HepG2 (cell line): ENCODE measurements around the gene C22orf31. TPM values are rescaled to one million over a fixed set of nuclear protein-coding genes. Genes with fewer than 3 reads are reported as not detected.

ENCODE experiments used
- ATAC-seq: fragments of 200-7000 bp; cut with Tn5 transposase; 3 replicates; pipeline ENCODE4 v1.9.1; 2020; ENCODE audit warnings: mild to moderate bottlenecking, moderate library complexity
- BruUV-seq: library from RNA; stranded (reverse); fragments of 400-500 nt; replicated peaks from 2 replicates; lab custom pipeline; 2021; lab: Mats Ljungman, UMichigan
- CTCF ChIA-PET: fragments of 300-600 bp; formaldehyde crosslinking; extraction: SDS; loops from one replicate; lab custom pipeline; 2021; ENCODE audit warnings: low total read pairs, inconsistent platforms, low intra/inter-chr PET ratio; lab: Yijun Ruan, JAX
- POLR2A ChIA-PET: fragments of 350-600 bp; sonication (Branson Sonifier 250); formaldehyde crosslinking; loops from one replicate; lab custom pipeline; 2020; ENCODE audit warnings: antibody characterized with exemption, inconsistent platforms; lab: Yijun Ruan, JAX
- DNase-seq: peaks from one replicate; pipeline ENCODE4 v3.0.0-alpha.2; 2015; ENCODE audit warnings: low spot score
- FAIRE-seq: peaks from 3 replicates; lab custom pipeline; 2011; peaks lifted over from hg19 to GRCh38; lab: Jason Lieb, UNC
- H2AFZ ChIP-seq: one replicate; pipeline ENCODE4 v1.6.1; 2011; ENCODE audit warnings: low read length, inconsistent platforms
- H3K27ac ChIP-seq: fragments of 300-600 bp; 3 replicates; pipeline ENCODE4 v1.8.0; 2011; ENCODE audit warnings: mixed run types, mild to moderate bottlenecking, mixed read lengths, low read length, inconsistent platforms; ENCODE audit not compliant: insufficient read depth; ENCODE audit errors: extremely low read length
- H3K27me3 ChIP-seq, 2 experiments: fragments of 200-600 bp in 1 of 2; 2 replicates in 1 of 2; 3 replicates in 1 of 2; pipeline versions ENCODE4 v1.6.0 to v1.8.0; 2011; ENCODE audit warnings: low read length in 2 of 2, mild to moderate bottlenecking in 2 of 2, moderate library complexity in 2 of 2, inconsistent platforms in 1 of 2; ENCODE audit not compliant: insufficient read depth in 2 of 2, control insufficient read depth in 1 of 2
- H3K36me3 ChIP-seq, 2 experiments: fragments of 200-600 bp in 1 of 2; replicated peaks in 1 of 2; 2 replicates in 1 of 2; 3 replicates in 1 of 2; pipeline versions ENCODE4 v1.5.1 to v1.8.0; 2011; ENCODE audit warnings: low read length in 2 of 2, inconsistent platforms in 1 of 2; ENCODE audit not compliant: insufficient read depth in 2 of 2, control insufficient read depth in 1 of 2
- H3K4me1 ChIP-seq: 2 replicates; pipeline ENCODE4 v1.5.1; 2012; ENCODE audit warnings: low read length, inconsistent platforms; ENCODE audit not compliant: insufficient read depth
- H3K4me2 ChIP-seq: 2 replicates; pipeline ENCODE4 v1.6.0; 2011; ENCODE audit warnings: low read depth, low read length, inconsistent platforms
- H3K4me3 ChIP-seq, 3 experiments: fragments of 200-600 bp in 1 of 3; sonication (generic), shearing (Covaris generic) in 1 of 3; replicated peaks in 1 of 3; 2 replicates each; pipeline ENCODE4 v1.5.1; 2011 to 2016; ENCODE audit warnings: low read length in 3 of 3, inconsistent platforms in 2 of 3, low read depth in 2 of 3, mild to moderate bottlenecking in 2 of 3, control low read depth in 1 of 3, mixed read lengths in 1 of 3; ENCODE audit not compliant: insufficient read depth in 1 of 3
- H3K79me2 ChIP-seq: one replicate; pipeline ENCODE4 v1.6.1; 2011; ENCODE audit warnings: low read length, inconsistent platforms; ENCODE audit not compliant: insufficient read depth
- H3K9ac ChIP-seq: 2 replicates; pipeline ENCODE4 v1.6.0; 2011; ENCODE audit warnings: mild to moderate bottlenecking, low read depth, low read length, inconsistent platforms; ENCODE audit not compliant: insufficient read depth
- H3K9me3 ChIP-seq: 2 replicates; pipeline ENCODE4 v1.5.1; 2012; ENCODE audit warnings: mild to moderate bottlenecking, low read length
- H4K20me1 ChIP-seq: 2 replicates; pipeline ENCODE4 v1.6.0; 2011; ENCODE audit warnings: inconsistent platforms, mild to moderate bottlenecking, low read length, moderate library complexity; ENCODE audit not compliant: insufficient read depth
- AGO2 ChIP-seq: fragments of 200-400 bp; formaldehyde crosslinking; optimal IDR thresholded peaks from 2 replicates; pipeline ENCODE3; 2017; ENCODE audit warnings: mild to moderate bottlenecking, low read depth, low read length, moderate library complexity
- BCLAF1 ChIP-seq: fragments of 450-650 bp; IDR thresholded peaks from 2 replicates; pipeline ENCODE4 v1.6.1; 2017; ENCODE audit warnings: mild to moderate bottlenecking
- RBM22 ChIP-seq: fragments of 200-400 bp; formaldehyde crosslinking; optimal IDR thresholded peaks from 2 replicates; pipeline ENCODE3; 2017; ENCODE audit warnings: mild to moderate bottlenecking, low read length, moderate library complexity
- SCMH1 ChIP-seq: sonication (generic); formaldehyde crosslinking; IDR thresholded peaks from 2 replicates; pipeline ENCODE4 v1.9.0; 2021; ENCODE audit warnings: missing genetic modification reagents, mild to moderate bottlenecking, borderline replicate concordance
- SIN3A ChIP-seq: IDR thresholded peaks from 2 replicates; pipeline ENCODE4 v1.6.1; 2011; ENCODE audit warnings: low read depth, mild to moderate bottlenecking, control low read depth, low read length, borderline replicate concordance
- TAF1 ChIP-seq: sonication (generic); formaldehyde crosslinking; IDR thresholded peaks from 2 replicates; pipeline ENCODE4 v1.4.0; 2020; ENCODE audit warnings: missing genetic modification reagents
- ZNF160 ChIP-seq: sonication (generic); formaldehyde crosslinking; IDR thresholded peaks from 2 replicates; pipeline ENCODE4 v1.8.0; 2022; ENCODE audit warnings: mild to moderate bottlenecking, inconsistent platforms, missing genetic modification reagents
- ZNF205 ChIP-seq: IDR thresholded peaks from 2 replicates; pipeline ENCODE4 v1.6.1; 2018; ENCODE audit warnings: missing biosample characterization, missing genetic modification reagents
- ZNF232 ChIP-seq: sonication (generic); formaldehyde crosslinking; IDR thresholded peaks from 2 replicates; pipeline ENCODE4 v1.4.0; 2020; ENCODE audit warnings: missing genetic modification reagents, borderline replicate concordance
- ZNF773 ChIP-seq: sonication (generic); formaldehyde crosslinking; IDR thresholded peaks from 2 replicates; pipeline ENCODE4 v1.4.0; 2020; ENCODE audit warnings: missing genetic modification reagents, borderline replicate concordance
- WGBS: methylation state at CpG from one replicate; pipeline ENCODE4 v1.1.6; 2017; ENCODE audit warnings: low lambda C conversion rate; 5-methylcytosine and 5-hydroxymethylcytosine counted together
- in situ Hi-C: cut with HindIII; loops from 2 replicates; pipeline ENCODE4 v1.10.0; 2017; ENCODE audit warnings: low pct_unique_long_range_greater_than_20kb; ENCODE audit not compliant: extremely low pct_ligation_motif_present
- intact Hi-C: fragments of 100-400 bp; cut with micrococcal nuclease; formaldehyde crosslinking; loops from one replicate; pipeline ENCODE4 v1.10.0; 2022; ENCODE audit not compliant: unreplicated experiment
- polyA plus RNA-seq, 8 experiments: library from polyadenylated mRNA; depleted of rRNA in 3 of 8; stranded (reverse) in 7 of 8; unstranded in 1 of 8; fragments of >200 nt; fragmentation: Illumina TruSeq in 4 of 8; extraction: Trizol in 4 of 8; gene quantifications; 2 replicates each; pipeline versions ENCODE4 v1.2.1 to v1.2.3, GENCODE V29; 2011 to 2016; ENCODE audit warnings: low read depth in 4 of 8, missing spikeins in 1 of 8, mixed read lengths in 1 of 8; ENCODE audit not compliant: insufficient read depth in 1 of 8
- total RNA-seq, 5 experiments: library from RNA; depleted of rRNA; stranded (reverse); fragments of >200 nt; fragmentation: Illumina TruSeq; extraction: Trizol; gene quantifications; 2 replicates each; pipeline ENCODE4 v1.2.3, GENCODE V29; 2016; ENCODE audit warnings: low read depth in 1 of 5
- TF ChIP-seq, protein P1 (sequence below): IDR thresholded peaks from 2 replicates; pipeline ENCODE4 v1.6.1; 2016; ENCODE audit warnings: low read depth
- TF ChIP-seq, protein P2 (sequence below): fragments of 450-650 bp; IDR thresholded peaks from 2 replicates; pipeline ENCODE4 v1.6.1; 2016
- TF ChIP-seq, protein P3 (sequence below): sonication (generic); formaldehyde crosslinking; IDR thresholded peaks from 2 replicates; pipeline ENCODE4 v1.4.0; 2020; ENCODE audit warnings: mild to moderate bottlenecking, missing genetic modification reagents

The C22orf31 gene
- total and polyA plus RNA-seq, 2 of the 13 experiments (the other 11 are each of a cell fraction or from before 2014, with no cell fraction given) = not detected

- TF ChIP-seq, protein P1, sequence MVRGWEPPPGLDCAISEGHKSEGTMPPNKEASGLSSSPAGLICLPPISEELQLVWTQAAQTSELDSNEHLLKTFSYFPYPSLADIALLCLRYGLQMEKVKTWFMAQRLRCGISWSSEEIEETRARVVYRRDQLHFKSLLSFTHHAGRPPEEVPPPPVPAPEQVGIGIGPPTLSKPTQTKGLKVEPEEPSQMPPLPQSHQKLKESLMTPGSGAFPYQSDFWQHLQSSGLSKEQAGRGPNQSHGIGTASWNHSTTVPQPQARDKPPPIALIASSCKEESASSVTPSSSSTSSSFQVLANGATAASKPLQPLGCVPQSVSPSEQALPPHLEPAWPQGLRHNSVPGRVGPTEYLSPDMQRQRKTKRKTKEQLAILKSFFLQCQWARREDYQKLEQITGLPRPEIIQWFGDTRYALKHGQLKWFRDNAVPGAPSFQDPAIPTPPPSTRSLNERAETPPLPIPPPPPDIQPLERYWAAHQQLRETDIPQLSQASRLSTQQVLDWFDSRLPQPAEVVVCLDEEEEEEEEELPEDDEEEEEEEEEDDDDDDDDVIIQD (CRISPR knock-in tag) = no peak
- TF ChIP-seq, protein P2, sequence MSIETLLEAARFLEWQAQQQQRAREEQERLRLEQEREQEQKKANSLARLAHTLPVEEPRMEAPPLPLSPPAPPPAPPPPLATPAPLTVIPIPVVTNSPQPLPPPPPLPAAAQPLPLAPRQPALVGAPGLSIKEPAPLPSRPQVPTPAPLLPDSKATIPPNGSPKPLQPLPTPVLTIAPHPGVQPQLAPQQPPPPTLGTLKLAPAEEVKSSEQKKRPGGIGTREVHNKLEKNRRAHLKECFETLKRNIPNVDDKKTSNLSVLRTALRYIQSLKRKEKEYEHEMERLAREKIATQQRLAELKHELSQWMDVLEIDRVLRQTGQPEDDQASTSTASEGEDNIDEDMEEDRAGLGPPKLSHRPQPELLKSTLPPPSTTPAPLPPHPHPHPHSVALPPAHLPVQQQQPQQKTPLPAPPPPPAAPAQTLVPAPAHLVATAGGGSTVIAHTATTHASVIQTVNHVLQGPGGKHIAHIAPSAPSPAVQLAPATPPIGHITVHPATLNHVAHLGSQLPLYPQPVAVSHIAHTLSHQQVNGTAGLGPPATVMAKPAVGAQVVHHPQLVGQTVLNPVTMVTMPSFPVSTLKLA = no peak
- no peak for TF ChIP-seq BCLAF1
- TF ChIP-seq RBM22 = peak; percentile 92
- TF ChIP-seq, all 625 proteins: peak for 2
Measured at GRCh38 chr22:29056472-29056871, 5.2 kb downstream of the C22orf31 start (continued).

GRCh38 chr22:29055192-29055830, 6.3 kb downstream of the C22orf31 start:
- Histone ChIP-seq H3K9ac (no peak overlapping the region), H2AFZ (no peak overlapping the region), H3K4me2 (no peak overlapping the region), H3K9me3 (no peaks in the 10 kb centered on the region), H3K27me3 (no peaks in the 10 kb centered on the region), H3K4me3 (no peak overlapping the region), H3K36me3 (peaks cover 10 to 11% of the 10 kb centered on the region in 2 experiments; a peak in 4 of 5 replicates), H3K27ac (no peak overlapping the region), H4K20me1 (peaks cover 9% of the 10 kb centered on the region), H3K4me1 (peaks cover 38% of the 10 kb centered on the region), H3K79me2 (no peaks in the 10 kb centered on the region)
- ATAC-seq = no peak
- intact Hi-C loops (no loop called here), in situ Hi-C loops (no loop called here)
- CTCF ChIA-PET = no interaction called here
- FAIRE-seq = no peak
- WGBS = 93% methylated on average over 14 of the region's 14 CpGs
- POLR2A ChIA-PET = interaction anchor here (0.9 to 1.5 kb wide), 2 partner anchors 11 to 14 kb away, joined by 3 read pairs; no protein-coding TSS in a partner anchor
- no TSS peak for BruUV-seq
- no peak for DNase-seq
- no peak for TF ChIP-seq ZNF232 (CRISPR knock-in tag)
- TF ChIP-seq AGO2 = peak; percentile 51
- no peak for TF ChIP-seq SCMH1 (CRISPR knock-in tag)
- no peak for TF ChIP-seq TAF1 (CRISPR knock-in tag)
- TF ChIP-seq ZNF160 = no peak
- no peak for TF ChIP-seq ZNF205 (CRISPR knock-in tag)
- no peak for TF ChIP-seq SIN3A
- TF ChIP-seq, protein P3, sequence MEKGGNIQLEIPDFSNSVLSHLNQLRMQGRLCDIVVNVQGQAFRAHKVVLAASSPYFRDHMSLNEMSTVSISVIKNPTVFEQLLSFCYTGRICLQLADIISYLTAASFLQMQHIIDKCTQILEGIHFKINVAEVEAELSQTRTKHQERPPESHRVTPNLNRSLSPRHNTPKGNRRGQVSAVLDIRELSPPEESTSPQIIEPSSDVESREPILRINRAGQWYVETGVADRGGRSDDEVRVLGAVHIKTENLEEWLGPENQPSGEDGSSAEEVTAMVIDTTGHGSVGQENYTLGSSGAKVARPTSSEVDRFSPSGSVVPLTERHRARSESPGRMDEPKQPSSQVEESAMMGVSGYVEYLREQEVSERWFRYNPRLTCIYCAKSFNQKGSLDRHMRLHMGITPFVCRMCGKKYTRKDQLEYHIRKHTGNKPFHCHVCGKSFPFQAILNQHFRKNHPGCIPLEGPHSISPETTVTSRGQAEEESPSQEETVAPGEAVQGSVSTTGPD = no peak
- TF ChIP-seq RBM22 = peak; percentile 98
- no peak for TF ChIP-seq ZNF773 (CRISPR knock-in tag)
